Ishikawa (cell line): Measurements from ENCODE around the gene ELP2.

Source experiments
- CEBPB ChIP-seq: IDR thresholded peaks from 2 replicates; pipeline ENCODE4 v1.6.1; 2012
- CREB1 ChIP-seq: IDR thresholded peaks from 2 replicates; pipeline ENCODE4 v1.6.1; 2012; ENCODE audit warnings: low read depth
- EGR1 ChIP-seq: IDR thresholded peaks from 2 replicates; pipeline ENCODE4 v1.6.1; 2012
- EP300 ChIP-seq: IDR thresholded peaks from 2 replicates; pipeline ENCODE4 v1.6.1; 2012; ENCODE audit warnings: borderline replicate concordance
- FOXM1 ChIP-seq: IDR thresholded peaks from 2 replicates; pipeline ENCODE4 v1.6.1; 2012; ENCODE audit warnings: low read depth, borderline replicate concordance
- MAX ChIP-seq: IDR thresholded peaks from 2 replicates; pipeline ENCODE4 v1.6.1; 2012
- NFIC ChIP-seq: IDR thresholded peaks from 2 replicates; pipeline ENCODE4 v1.6.1; 2012
- RAD21 ChIP-seq: IDR thresholded peaks from 2 replicates; pipeline ENCODE4 v1.6.1; 2012; ENCODE audit warnings: low read depth
- REST ChIP-seq: IDR thresholded peaks from 2 replicates; pipeline ENCODE4 v1.6.1; 2012; ENCODE audit warnings: low read depth, mild to moderate bottlenecking
- TAF1 ChIP-seq: IDR thresholded peaks from 2 replicates; pipeline ENCODE4 v1.6.1; 2012; ENCODE audit warnings: low read depth, mild to moderate bottlenecking
- TCF12 ChIP-seq: IDR thresholded peaks from 2 replicates; pipeline ENCODE4 v1.6.1; 2012; ENCODE audit warnings: low read depth
- TEAD4 ChIP-seq: IDR thresholded peaks from 2 replicates; pipeline ENCODE4 v1.6.1; 2012
- USF1 ChIP-seq: IDR thresholded peaks from 2 replicates; pipeline ENCODE4 v1.6.1; 2012
- YY1 ChIP-seq: IDR thresholded peaks from 2 replicates; pipeline ENCODE4 v1.6.1; 2012; ENCODE audit warnings: low read depth
- ZBTB7A ChIP-seq: IDR thresholded peaks from 2 replicates; pipeline ENCODE4 v1.6.1; 2012; ENCODE audit warnings: low read depth

Gene ELP2

GRCh38 chr18:36155851-36156757 is 26.4 kb downstream of the ELP2 start:
- TF ChIP-seq CEBPB (no peak), TEAD4 (no peak), FOXM1 (no peak), REST (no peak), EGR1 (no peak), YY1 (no peak), USF1 (no peak), ZBTB7A (no peak), MAX (no peak), NFIC (no peak), TCF12 (no peak), CREB1 (no peak)

- TF ChIP-seq USF1 (no peak), MAX (no peak), TEAD4 (no peak), TAF1 (no peak), CREB1 (no peak), CEBPB (no peak), YY1 (no peak), EP300 (no peak), ZBTB7A (no peak), REST (no peak), RAD21 (no peak)
Measured at GRCh38 chr18:36157441-36157840, 27.7 kb downstream of the ELP2 start.

- no peak for TF ChIP-seq RAD21
- no peak for TF ChIP-seq CREB1
- TF ChIP-seq EP300: no peak
- no peak for TF ChIP-seq TAF1
- no peak for TF ChIP-seq NFIC
Measured at GRCh38 chr18:36158266-36158867, 28.7 kb downstream of the ELP2 start.

GRCh38 chr18:36160959-36161371 is 31.3 kb downstream of the ELP2 start:
- TF ChIP-seq MAX: no peak
- no peak for TF ChIP-seq NFIC
- no peak for TF ChIP-seq EP300
- no peak for TF ChIP-seq EGR1
- TF ChIP-seq REST: no peak
- no peak for TF ChIP-seq CREB1
- no peak for TF ChIP-seq ZBTB7A
- no peak for TF ChIP-seq USF1
- no peak for TF ChIP-seq TCF12
